Suppressor macrophage treated with lipopolysaccharide for 1 hour (primary cell): ENCODE data around the gene ZNF710.

ENCODE experiments used
- DNase-seq, 3 donors: peaks; one replicate each; pipeline ENCODE4 v3.0.0-alpha.2; 2020 to 2022

Gene ZNF710

DNA sequence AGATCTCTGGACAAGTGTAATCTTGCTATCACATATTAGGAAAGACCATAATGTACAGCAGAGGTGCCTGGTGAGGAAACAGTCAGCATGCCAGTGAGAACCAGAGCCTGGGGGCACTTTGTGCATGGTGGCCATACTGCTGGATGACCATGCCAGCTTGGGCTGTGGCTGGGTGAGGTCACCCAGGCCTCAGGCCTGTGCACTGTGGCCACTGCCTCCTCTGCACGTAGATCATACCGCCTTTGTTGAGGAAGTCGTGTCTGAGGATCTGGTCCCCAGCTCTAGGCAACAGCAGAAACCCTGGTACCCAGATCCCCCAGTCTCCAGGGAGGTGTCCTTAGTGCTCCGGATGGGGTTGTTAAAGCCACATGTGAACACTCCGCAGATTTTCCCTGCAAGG lies 38.9 kb downstream of the ZNF710 start:
- DNase-seq = peak; percentile 60 to 71 (median 61)

DNA sequence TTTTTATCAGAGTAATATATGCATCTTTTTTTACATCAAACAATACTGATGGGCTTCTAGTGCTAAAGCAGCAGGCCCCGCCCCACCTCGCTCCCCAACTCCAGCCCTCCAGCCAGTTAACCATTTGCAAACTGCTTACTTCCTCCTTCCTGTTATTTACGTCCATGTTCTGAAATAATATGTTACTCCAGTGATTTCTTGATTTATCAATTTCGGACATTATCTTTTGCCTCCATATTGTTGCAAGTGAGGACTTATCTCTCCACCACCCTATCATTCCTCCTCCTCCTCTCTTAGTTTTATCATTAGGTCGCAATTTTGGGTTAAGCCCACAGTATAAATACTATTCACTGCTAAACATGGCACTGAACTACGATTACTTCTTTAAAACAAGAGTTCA lies 39.5 kb downstream of the ZNF710 start:
- no peak for DNase-seq

DNA sequence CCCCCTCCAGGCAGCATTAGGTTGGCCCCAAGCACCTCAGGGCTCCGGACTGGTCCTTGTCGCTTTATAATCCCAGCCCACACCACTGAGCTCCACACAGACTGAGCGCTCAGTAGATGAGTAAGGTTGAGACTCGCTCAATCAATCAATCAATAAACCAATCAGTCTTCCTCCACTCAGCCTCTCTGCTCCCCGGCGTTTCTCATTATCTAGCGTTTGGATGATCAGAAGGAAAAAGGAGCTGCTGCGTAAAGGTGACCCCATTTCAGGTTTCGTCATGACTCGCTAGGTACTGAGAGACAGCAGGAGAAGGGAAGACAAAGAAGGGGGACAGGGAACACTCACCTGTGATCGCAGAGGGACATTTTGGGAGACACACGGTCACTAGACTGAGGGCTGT lies 41.2 kb downstream of the ZNF710 start:
- no peak for DNase-seq

GRCh38 chr15:90042766-90043529 lies 41.8 kb downstream of the ZNF710 start:
- no peak for DNase-seq

DNA sequence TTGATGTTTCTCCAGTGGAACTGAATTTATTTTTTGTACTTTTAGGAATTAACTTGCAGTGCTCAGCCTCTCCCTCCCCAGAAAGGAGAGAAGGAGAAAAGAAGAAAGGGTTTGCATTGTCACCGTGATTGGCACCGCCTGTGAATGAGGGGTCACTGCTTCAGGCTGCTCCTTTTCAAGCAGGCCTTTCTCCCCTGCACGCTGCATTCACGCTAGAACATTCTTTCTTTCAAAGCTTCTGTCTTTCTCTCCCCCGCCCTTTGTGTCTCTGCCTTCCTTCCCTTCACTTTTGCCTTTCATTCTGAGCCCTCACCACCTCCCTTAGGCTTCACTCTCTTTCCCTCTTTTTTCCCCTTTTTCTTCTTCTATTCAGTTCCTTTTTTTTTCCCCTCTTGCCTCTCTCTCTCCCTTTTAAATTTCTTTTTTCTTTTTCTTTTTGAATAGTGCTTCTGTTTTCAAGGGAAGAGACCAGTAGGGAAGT lies 42.4 kb downstream of the ZNF710 start:
- no peak for DNase-seq

GRCh38 chr15:90044191-90044590 lies 43.1 kb downstream of the ZNF710 start:
- DNase-seq = no peak

GRCh38 chr15:90044916-90045371 lies 43.8 kb downstream of the ZNF710 start:
- DNase-seq = no peak

DNA sequence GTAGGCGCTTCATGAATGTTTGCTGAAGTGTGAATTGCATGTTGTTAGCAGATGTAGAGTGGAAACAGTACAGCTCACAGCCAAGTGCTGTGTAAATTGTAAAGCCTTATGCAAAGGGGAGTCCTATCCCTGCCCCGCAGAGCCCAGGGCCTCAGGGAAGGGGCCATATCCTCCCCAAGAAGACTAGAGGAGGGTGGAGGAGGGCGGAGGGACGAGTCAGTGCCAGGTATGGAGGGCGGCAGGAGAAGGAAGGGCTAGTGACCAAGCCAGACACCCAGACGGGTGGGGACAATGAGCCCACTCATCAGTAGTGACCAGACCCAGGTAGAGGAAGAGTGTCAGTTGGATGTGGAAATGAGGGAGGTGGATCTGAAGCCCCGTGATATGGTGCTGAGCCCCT lies 45.2 kb downstream of the ZNF710 start:
- no peak for DNase-seq

- no peak for DNase-seq
These were observed 45.8 kb downstream of the ZNF710 start for GRCh38 chr15:90046911-90047392.

- peak in 2 of 3 donors; percentile 44 to 64 for DNase-seq
These were observed 46.9 kb downstream of the ZNF710 start for GRCh38 chr15:90047956-90048575.

GRCh38 chr15:90049030-90049429 lies 47.9 kb downstream of the ZNF710 start:
- DNase-seq = no peak

DNA sequence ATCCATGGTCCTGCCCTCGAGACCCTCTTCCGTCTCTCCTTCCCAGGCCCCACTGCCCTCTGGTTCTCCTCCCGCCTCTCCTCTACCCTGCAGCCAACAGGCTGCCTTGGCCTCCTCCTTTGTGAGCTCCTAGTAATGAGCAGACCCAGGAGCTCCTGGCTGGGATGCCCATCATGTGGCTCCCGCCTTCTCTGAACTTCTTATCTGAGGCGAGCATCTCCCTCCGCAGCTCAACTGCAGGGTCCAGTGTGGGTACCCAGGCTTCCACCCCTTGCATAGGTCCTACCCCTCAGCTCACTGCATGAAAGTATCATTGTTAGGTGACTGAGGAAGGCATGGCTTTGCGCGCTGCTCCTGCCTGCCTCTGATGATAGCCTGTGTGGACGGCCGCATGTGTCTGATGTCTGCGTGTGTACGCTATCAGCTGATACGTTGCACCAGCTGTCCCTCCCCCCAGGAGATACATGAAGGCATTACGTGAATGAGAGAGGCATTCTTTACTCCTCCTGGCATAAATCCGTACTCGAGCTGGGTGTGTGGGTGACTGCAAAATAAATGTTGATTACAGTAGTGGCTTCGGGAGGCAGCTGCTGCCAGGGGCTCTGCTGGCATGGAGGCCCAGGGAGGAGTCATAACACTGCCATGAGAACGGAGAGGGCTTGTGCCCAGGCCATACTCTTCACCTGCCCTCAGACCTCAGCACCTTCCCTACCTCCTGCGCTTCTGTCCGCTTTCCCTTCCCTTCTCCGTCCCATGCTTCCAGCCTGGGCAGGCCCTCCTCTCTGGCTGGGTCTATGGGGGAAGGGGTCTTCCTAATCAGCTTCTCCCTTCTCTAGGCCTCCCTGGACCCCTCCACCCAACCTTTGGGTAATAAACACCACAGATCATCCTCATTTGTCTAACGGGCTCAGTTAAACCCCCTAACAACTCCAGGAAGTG lies 48.8 kb downstream of the ZNF710 start:
- no peak for DNase-seq

DNA sequence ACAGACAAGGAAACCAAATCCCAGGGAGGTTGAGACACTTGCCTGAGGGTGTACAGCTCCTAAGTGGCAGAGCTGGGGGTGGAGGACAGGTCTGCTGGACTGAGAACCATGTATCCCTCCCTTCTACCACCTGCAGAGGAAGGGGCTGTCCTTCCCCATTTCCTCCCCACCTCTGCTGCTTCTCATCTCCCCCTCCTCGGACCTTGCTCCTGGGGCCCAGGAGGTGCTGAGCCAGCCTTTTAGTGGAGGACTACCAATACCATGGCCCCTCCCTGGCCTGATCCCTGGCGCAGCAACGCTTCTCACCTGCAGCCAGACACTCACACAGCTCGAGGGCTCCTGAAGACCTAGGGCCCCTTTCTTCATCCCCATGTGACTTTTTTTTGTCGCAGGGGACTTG lies 50.8 kb downstream of the ZNF710 start:
- no peak for DNase-seq

DNA sequence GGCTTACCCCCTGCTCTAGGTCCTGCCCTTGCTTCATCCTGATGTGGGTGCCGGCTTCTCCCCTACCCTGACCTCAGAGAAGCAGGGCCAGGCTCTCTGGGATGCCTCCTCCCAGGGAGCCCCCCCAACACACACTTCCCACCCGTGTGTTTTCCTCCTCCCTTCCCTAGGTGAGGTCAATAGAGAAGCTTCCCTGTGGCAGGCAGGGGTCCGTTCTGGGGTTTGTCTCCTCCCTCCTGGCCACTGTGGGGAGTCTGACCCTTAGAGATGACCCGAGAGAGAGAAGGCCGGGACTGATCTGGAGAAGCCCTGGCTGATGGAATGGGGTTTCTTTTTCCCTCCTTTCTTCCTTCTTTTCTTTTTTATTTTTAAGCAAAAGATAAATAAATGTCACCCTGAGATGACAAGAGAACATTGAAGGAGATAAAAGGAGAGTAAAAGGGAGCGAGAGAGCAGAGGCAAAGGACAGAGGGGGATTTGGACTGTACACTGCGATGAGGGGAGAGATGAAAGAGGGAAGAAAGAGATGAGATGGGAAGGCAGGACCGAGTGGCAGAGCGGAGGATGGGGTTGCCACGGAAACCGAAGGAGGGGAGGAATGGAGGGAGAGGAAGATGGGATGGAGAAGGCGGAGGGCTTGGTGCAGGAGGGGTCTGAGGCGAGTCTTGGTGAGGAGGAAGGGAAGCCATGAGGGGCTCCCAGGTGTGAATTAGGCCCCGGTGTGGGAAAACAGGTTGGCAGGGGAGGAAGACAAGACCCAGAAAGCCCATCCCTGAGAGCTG lies 52.8 kb downstream of the ZNF710 start:
- DNase-seq = no peak

DNA sequence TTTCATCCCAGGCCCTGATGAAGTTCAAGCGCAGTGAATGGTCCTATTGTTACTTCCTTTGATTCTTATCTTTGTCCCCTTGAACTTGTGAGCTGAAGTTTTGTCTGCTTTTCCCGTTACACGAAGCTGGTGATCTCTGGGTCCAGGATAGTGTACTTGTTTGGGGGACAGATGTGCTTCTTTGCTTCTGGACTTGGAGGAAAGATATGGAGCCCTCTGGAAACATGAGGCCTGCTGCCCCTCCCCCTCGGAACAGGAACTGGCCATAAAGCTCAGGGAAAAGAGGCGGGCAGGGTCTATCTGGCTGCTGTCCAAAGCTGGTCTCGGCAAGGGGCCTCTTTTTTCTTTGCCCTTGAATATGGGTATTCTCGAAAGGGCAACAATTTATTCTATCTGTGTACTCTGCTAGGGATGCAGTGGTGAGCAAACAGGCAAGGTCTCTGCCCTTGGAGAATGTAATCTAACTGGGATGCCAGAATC lies 53.5 kb downstream of the ZNF710 start:
- no peak for DNase-seq

GRCh38 chr15:90055182-90055581 lies 54.1 kb downstream of the ZNF710 start:
- DNase-seq = no peak

GRCh38 chr15:90056529-90056928 lies 55.4 kb downstream of the ZNF710 start:
- no peak for DNase-seq

DNA sequence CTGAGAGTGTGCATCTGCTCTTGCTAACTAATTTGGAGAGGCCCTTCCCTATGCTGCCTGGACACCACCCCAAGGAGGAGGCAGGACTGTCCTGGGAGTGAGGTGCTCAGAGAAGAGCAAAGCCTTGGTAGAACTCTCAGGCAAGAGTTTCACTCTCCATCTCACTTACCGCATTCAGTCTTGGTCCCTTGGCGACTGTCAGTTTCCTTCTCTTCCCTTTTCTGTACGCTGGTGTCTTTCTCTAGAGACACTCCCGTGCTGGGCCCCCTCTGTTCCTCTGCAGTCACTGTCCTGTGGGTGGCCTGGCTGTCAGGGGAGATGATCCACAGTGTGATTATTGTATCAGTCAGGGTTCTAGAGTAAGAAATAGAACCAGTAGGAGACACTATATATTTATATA lies 57.2 kb downstream of the ZNF710 start:
- DNase-seq = peak; percentile 62 to 72 (median 66)

DNA sequence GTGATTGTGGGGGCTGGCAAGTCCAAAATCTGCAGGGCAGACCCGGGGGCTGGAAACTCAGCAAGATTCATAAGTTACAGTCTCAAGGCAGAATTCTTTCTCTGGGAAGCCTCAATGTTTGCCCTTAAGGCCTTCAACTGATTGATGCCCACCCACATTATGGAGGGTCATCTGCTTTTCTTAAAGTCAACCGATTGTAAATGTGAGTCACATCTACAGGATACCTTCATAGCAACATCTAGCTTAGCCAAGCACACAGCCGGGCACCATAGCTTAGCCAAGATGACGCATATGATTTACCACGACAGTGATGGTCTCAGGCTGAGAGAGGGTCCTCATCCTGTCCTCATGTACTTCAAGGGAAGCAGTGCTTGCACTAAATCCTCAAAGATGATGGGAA lies 57.7 kb downstream of the ZNF710 start:
- DNase-seq = peak in 1 of 3 donors; percentile 25

DNA sequence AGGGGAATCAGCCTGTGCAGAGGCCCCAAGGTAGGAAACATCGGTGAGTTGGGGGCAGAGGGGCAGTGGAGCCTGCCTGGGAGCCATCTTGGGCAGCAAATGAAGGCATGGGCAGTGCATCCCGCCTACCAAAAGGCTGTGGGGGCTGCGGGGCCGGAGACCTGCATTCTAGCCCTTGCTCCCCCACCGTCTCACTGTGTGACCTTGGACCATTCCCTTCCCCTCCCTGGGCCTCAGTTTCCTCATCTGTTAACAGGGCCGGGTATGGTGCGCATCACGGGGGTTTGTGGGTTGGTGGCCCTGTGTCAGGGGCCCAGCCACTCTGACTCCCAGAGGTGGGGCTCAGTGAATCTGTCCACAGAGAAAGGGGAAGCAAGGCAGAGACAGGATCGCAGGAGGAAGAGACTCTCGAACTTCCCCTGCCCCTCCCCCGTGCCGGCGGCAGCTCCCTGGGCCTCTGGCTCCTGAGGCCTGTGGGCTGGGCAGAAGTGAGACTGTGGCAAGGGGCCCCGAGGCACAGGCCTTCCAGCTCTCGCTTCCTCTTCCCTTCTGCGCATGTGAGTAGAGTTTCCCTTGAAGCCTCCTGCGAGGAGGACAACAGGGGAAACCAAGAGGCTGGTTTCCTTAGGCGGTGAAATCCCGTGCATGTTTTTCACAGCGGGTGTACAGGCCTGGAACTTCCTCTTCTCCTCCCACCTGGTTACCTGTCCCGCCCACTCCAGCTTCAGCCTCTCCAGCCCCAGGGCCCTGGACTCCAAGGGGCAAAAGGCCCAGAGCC lies 58.3 kb downstream of the ZNF710 start:
- peak; percentile 98 to 99 (median 98) for DNase-seq

DNA sequence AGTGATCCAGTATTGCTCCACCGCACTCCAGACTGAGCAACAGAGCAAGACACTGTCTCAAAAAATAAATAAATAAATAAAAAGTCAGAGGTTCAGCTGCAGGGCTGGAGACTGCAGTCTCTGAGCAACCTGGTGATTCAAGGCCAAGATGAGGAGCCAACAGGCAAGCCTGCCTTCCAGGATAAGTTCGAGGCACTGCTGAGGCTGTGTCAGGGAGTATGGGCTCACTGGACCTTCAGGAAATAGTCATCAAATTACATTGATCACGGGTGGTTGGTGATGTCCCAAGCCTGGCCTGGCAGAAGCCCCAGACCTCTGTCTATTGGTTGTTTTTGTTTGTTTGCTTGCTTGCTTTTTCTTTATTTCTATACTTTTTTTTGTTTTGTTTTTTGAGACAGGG lies 59.7 kb downstream of the ZNF710 start:
- DNase-seq = peak in 1 of 3 donors; percentile 41
